Psoas muscle (tissue), 8 donors: ENCODE data around the gene ADGRG1. TPM values are rescaled to one million over a fixed set of nuclear protein-coding genes. Genes with fewer than 3 reads are reported as not detected.
"Not testable (repeated sequence)": the region's sequence is repeated elsewhere in the genome, so short reads cannot be mapped to it uniquely, and the experiment has no call there.

Experiments
- ATAC-seq, 4 donors: fragments of 200-7000 bp; cut with Tn5 transposase; one replicate each; pipeline ENCODE4 v1.9.1; 2020; ENCODE audit warnings: moderate library complexity in 3 of 4, mild to moderate bottlenecking in 2 of 4
- DNase-seq, 2 donors: peaks; one replicate each; pipeline ENCODE4 v3.0.0-alpha.2; 2020
- H3K27ac ChIP-seq: fragments of 200-600 bp; one replicate; pipeline ENCODE4 v1.8.0; 2022
- H3K27me3 ChIP-seq, 3 donors: fragments of 200-600 bp in 1 of 3; one replicate each; pipeline versions ENCODE4 v1.6.1 to v1.8.0; 2013 to 2022; ENCODE audit warnings: low read length in 2 of 3, mild to moderate bottlenecking in 2 of 3, moderate library complexity in 1 of 3; ENCODE audit not compliant: insufficient read depth in 3 of 3
- H3K36me3 ChIP-seq, 2 donors: fragments of 200-600 bp in 1 of 2; one replicate each; pipeline versions ENCODE4 v1.6.1 to v1.8.0; 2013 to 2022; ENCODE audit warnings: low read depth in 1 of 2, mild to moderate bottlenecking in 1 of 2, moderate library complexity in 1 of 2; ENCODE audit not compliant: insufficient read depth in 1 of 2
- H3K4me1 ChIP-seq: fragments of 200-600 bp; one replicate; pipeline ENCODE4 v1.8.0; 2022
- H3K4me3 ChIP-seq: fragments of 200-600 bp; one replicate; pipeline ENCODE4 v1.8.0; 2022; ENCODE audit warnings: mild to moderate bottlenecking
- H3K9me3 ChIP-seq: fragments of 200-600 bp; one replicate; pipeline ENCODE4 v1.8.0; 2022
- WGBS, 3 donors: extraction: QIAGEN DNeasy Blood & Tissue Kit; methylation state at CpG; one replicate each; pipeline versions ENCODE4 v1.1.6 to v1.1.7; 2013; 5-methylcytosine and 5-hydroxymethylcytosine counted together
- intact Hi-C, 2 donors: fragments of 100-400 bp; cut with DNase I; formaldehyde crosslinking; loops; one replicate each; pipeline versions ENCODE4 v1.11.0 to v1.14.2; 2022
- polyA plus RNA-seq, 3 donors: library from polyadenylated mRNA; stranded (reverse); fragments of 200-250 nt; gene quantifications; one replicate each; pipeline ENCODE4 v1.2.3, GENCODE V29; 2013
- total RNA-seq, 4 donors: library from RNA; stranded (reverse); fragmentation: NEBNext Ultra II Directional in 2 of 4; extraction: Animal tissue kit (Norgen Biotek cat#: 25700) in 2 of 4; gene quantifications; one replicate each; pipeline versions ENCODE4 v1.2.1 to v1.2.4, GENCODE V29; 2021 to 2023
- TF ChIP-seq, protein P1 (sequence below): fragments of 200-600 bp; IDR thresholded peaks from one replicate; pipeline ENCODE4 v1.8.0; 2022; ENCODE audit warnings: antibody characterized with exemption
- donor health status: healthy with polysubstance abuse.
- donor health status: DM: no; HTN: no; CAD: no; lungs with moderate emphysema.
- donor health status: Bipolar disorder and iron deficiency.
- donor health status: healthy.
- donor health status: DM: yes; HTN: yes; CAD: no.
- donor health status: DM: no; HTN: no; CAD: no.
- donor health status: DM: no; HTN: no; CAD: no.
- donor health status: DM: yes; HTN: yes; CAD: no.

The ADGRG1 gene
- total and polyA plus RNA-seq, 7 donors: 5.3 to 19.4 (median 14.2) TPM

DNA sequence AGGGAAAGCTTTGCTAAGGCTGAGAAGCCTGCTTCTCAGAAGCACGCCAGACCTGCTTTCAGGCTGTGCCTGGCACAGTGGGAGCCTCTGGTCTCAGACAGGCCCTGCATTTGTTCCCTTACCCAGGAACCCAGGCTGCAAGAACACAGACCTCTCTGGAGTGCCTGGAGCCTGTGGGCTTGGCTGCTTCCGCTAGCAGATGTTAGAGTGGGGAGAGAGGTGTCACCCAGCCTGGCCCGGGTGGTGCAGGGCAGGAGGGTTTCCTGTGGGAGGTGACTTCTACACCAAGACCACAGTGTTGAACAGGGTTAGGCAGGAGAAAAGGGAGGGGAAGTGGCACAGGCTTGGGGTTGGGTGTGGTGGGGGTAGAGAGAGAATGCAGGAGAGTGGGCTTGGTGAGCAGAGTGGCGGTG is 35.8 kb upstream of the ADGRG1 start:
- Histone ChIP-seq H3K27ac (no peak overlapping the region), H3K4me3 (no peak overlapping the region), H3K27me3 (peaks cover 0 to 7% (median 0%) of the 10 kb centered on the region in 3 donors), H3K4me1 (no peaks in the 10 kb centered on the region), H3K36me3 (no peaks in the 10 kb centered on the region), H3K9me3 (peaks cover 4% of the 10 kb centered on the region)
- peak in 1 of 4 donors; percentile 17 for ATAC-seq
- DNase-seq: no peak
- intact Hi-C loops: loop anchor here (5.0 kb wide), 2 partner anchors 55 to 130 kb away; no protein-coding TSS in a partner anchor
- TF ChIP-seq, protein P1, sequence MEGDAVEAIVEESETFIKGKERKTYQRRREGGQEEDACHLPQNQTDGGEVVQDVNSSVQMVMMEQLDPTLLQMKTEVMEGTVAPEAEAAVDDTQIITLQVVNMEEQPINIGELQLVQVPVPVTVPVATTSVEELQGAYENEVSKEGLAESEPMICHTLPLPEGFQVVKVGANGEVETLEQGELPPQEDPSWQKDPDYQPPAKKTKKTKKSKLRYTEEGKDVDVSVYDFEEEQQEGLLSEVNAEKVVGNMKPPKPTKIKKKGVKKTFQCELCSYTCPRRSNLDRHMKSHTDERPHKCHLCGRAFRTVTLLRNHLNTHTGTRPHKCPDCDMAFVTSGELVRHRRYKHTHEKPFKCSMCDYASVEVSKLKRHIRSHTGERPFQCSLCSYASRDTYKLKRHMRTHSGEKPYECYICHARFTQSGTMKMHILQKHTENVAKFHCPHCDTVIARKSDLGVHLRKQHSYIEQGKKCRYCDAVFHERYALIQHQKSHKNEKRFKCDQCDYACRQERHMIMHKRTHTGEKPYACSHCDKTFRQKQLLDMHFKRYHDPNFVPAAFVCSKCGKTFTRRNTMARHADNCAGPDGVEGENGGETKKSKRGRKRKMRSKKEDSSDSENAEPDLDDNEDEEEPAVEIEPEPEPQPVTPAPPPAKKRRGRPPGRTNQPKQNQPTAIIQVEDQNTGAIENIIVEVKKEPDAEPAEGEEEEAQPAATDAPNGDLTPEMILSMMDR: no peak
- 49 to 59% (median 51%) methylated on average over 4 of the region's 4 CpGs for WGBS, 3 donors

DNA sequence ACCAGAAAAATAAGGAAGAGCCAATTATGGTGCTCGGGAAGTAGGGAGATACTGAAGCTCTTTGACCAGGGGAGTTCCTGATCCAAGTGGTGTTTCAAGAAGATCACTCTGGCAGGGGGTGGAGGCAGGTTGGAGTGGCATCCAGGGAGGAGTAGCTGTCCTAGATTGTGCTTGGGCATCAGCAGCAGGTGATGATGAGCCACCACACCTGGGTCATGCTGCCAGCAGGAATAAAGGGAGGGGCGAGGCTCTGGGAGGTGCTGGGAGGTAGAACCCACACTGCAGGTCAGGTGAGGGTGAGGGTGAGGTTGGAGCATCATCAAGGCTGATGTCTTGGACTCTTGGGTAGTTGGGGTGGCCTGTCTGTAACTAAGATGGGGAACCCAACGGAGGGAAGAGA is 35.4 kb upstream of the ADGRG1 start:
- ATAC-seq (no peak), DNase-seq (no peak)
- Histone ChIP-seq H3K36me3 (no peaks in the 10 kb centered on the region), H3K9me3 (peaks cover 4% of the 10 kb centered on the region), H3K27ac (no peak overlapping the region), H3K27me3 (peaks cover 0 to 7% (median 0%) of the 10 kb centered on the region in 3 donors), H3K4me1 (no peaks in the 10 kb centered on the region), H3K4me3 (no peak overlapping the region)
- intact Hi-C loops: loop anchor here (5.0 kb wide), 2 partner anchors 54 to 129 kb away; no protein-coding TSS in a partner anchor
- WGBS, 3 donors: 66 to 70% (median 67%) methylated on average over 3 of the region's 3 CpGs
- TF ChIP-seq, protein P1: no peak

DNA sequence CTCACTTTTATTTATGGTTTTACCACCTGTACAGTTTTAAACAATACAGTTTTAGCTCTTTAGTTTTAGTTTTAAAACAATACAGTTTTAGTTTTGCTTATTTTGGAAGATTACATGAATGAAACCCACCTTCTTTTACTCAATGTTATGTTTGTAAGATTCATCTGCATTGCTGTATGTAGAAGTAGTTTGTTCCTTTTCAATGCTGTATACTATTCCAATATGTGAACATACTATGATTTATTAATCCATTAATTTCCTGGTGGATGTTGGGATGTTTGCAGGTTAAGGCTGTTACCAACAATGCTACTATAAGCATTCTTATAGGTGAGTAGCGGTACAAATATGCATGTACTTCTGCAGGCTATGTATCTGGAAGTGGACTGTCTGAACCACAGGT is 34.4 kb upstream of the ADGRG1 start:
- no peak overlapping the region for H3K27ac ChIP-seq
- 95 to 100% (median 100%) methylated on average over 1 of the region's 1 CpG for WGBS, 3 donors
- TF ChIP-seq, protein P1: no peak
- no peak for DNase-seq
- no peak for ATAC-seq
- peaks cover 0 to 4% (median 0%) of the 10 kb centered on the region in 3 donors for H3K27me3 ChIP-seq
- H3K9me3 ChIP-seq: peaks cover 4% of the 10 kb centered on the region
- intact Hi-C loops: loop anchor here (5.0 kb wide), 2 partner anchors 53 to 128 kb away; no protein-coding TSS in a partner anchor
- H3K4me3 ChIP-seq: no peak overlapping the region
- H3K36me3 ChIP-seq: no peaks in the 10 kb centered on the region
- no peaks in the 10 kb centered on the region for H3K4me1 ChIP-seq

DNA sequence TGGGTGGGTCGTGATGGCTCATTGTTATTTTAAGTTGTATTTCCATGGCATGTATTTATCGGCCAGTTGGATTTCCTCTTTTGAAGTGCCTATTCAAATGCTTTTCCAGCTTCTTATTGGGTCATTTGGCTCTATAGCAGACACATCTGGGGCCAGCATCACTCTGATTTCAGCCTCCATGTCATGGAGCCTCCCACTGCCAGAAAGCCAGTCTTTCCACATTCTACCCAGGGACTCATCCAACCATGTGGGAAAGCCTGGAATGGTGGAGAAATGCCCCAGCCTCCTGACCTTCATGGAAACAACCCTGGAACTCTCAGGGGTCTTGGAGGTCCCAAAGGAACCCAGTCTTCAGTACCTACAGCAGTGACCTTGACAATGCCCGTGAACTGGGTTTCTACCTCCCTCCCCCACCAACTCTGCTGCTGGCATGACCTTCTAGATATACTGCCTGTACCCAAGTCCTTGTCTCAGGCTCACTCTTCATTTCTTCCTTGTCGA is 33.8 kb upstream of the ADGRG1 start:
- H3K9me3 ChIP-seq: peaks cover 4% of the 10 kb centered on the region
- no peaks in the 10 kb centered on the region for H3K36me3 ChIP-seq
- TF ChIP-seq, protein P1: no peak
- ATAC-seq (no peak), DNase-seq (no peak)
- intact Hi-C loops: loop anchor here (5.0 kb wide), 2 partner anchors 53 to 128 kb away; no protein-coding TSS in a partner anchor
- H3K27ac ChIP-seq: no peak overlapping the region
- WGBS, 3 donors: 60 to 69% (median 67%) methylated on average over 4 of the region's 4 CpGs
- no peaks in the 10 kb centered on the region for H3K27me3 ChIP-seq
- no peaks in the 10 kb centered on the region for H3K4me1 ChIP-seq
- H3K4me3 ChIP-seq: no peak overlapping the region

DNA sequence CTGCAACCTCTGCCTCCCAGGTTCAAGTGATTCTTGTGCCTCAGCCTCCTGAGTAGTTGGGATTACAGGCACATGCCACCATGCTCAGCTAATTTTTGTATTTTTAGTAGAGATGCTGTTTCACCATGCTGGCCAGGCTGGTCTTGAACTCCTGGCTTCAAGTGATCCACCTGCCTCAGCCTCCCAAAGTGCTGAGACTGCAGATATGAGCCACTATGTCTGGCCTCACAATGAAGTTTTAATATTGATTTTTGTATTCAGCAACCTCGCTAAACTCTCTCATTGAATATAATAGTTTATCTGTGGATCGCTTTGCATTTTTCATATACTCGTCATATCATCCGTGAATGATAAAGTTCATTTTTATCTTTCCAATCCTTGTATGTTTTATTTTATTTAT is 32.2 kb upstream of the ADGRG1 start:
- H3K27me3 ChIP-seq, intact Hi-C loops, H3K4me3 ChIP-seq, H3K27ac ChIP-seq, ATAC-seq, H3K36me3 ChIP-seq, DNase-seq, H3K4me1 ChIP-seq, H3K9me3 ChIP-seq: not testable (repeated sequence)
- WGBS, 3 donors: 79 to 93% (median 81%) methylated on average over 4 of the region's 4 CpGs
